ENCODE measurements around the gene DEDD.

DNA sequence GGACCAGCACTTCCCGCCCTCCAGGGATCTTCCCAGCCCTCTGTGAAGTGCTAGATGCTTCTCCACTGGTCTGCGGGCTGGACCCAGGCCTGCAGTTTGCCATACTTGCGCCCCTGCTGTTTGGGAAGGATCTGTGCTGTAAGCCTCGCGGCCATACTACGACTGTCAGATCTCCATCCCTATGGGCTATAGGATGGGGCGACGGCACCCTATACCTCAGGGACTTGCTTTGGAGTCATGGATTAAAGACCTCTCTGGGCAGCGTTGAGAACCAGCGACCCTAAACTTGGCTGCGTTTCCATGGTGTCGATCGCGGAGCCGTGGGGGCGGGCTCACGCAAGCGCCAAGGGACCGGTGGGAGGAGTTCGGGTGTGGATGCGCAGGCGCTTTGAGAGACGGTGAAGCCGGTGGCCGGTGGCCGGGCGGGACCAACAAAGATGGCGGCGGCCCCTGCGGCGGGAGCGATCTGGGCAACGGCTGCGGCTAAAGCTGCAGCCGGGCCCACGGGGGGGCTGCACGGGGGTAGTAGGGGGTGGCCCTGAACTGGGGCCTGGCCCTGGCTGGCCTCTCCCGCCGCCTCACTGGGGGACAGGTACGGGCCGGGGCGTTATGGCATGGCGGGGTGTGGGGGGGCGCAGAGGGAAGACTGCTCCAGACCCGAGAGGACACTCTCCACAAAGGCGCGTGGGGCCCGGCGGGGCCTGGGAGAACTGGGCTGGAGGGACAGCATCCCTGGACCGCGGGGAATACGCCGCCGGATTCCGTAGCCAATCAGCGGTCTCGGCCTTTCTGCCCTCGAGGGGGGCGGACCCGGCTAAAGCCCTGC lies 26.8 kb upstream of the DEDD start, which contains the start of gene USP21:
- TF ChIP-seq GATA2 (IDR thresholded peaks at IDR 0.05; ENCODE audit: low read depth, low read length) (no peak), GATA3 (IDR thresholded peaks at IDR 0.05; ENCODE audit: low read depth, low read length) (no peak)
